OCI-LY3 (cell line): ENCODE measurements around the gene EDAR.

Experiments
- CTCF ChIP-seq: fragments of 200-600, 300-600 bp; sonication (generic); IDR thresholded peaks from 2 replicates; pipeline ENCODE4 v1.5.1; 2014; ENCODE audit warnings: antibody characterized with exemption, low read length, low read depth
- EZH2phosphoT487 ChIP-seq: fragments of 200-600 bp; shearing (Covaris generic); IDR thresholded peaks from 2 replicates; pipeline ENCODE4 v1.6.1; 2018; ENCODE audit warnings: antibody characterized with exemption, mixed run types, low read depth

- no peak for TF ChIP-seq CTCF
- no peak for TF ChIP-seq EZH2phosphoT487
These were observed 80.3 kb downstream of the EDAR start for GRCh38 chr2:108908713-108909070.
